GM04503 (cell line): ENCODE measurements around the gene KMT2B.

Experiments
- DNase-seq: peaks from one replicate; pipeline ENCODE4 v3.0.0-alpha.2; 2012; ENCODE audit warnings: low read depth

KMT2B gene

DNA sequence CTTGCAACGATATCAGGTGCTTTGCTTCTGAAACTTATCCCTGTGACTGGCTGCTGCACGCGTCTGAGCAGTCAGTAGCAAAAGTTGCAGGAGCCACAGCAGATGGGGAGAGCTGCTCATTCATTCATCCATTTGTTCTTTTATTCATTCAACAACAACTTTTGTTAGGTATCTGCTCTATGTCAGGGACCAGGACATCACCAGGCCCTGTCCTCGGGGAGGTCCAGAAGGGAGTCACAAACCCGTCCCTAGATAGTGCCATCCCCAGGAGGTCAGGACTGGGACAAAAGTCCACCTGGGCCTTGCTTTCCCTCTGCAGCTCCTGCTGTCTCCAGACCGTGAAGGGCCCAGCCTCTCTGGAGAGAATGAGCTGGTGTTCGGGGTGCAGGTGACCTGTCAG is 60.2 kb downstream of the KMT2B start:
- DNase-seq, result no peak

DNA sequence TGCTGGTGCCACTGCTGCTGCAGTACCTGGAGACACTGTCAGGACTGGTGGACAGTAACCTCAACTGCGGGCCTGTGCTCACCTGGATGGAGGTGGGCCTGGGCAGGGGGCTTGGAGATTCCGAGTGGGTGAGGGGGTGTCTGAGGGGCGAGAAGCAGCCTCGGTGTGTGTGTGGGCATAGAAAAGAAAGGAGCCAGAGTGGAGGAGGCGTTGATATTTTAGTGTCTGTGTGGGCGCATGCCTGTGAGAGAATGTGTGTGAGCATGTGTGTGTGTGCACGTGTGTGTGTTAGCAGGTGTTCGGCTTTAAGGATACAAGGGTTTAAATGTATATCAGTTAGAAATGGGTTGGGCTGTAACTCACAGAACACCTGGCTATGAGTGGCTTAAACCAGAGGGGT is 61.2 kb downstream of the KMT2B start:
- DNase-seq, result no peak

DNA sequence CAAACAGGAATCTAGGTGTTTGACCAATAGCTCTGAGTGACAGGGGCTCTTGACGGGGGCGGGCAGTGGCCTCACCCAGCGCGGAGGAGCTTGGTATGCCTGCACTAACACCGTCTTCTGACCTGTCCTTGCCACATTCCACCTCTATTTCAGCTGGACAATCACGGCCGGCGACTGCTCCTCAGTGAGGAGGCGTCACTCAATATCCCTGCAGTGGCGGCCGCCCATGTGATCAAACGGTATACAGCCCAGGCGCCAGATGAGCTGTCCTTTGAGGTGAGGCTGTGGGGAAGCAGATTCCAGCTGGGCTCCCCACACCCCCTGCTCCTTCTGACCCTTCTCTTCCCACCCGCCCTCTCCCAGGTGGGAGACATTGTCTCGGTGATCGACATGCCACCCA is 62.3 kb downstream of the KMT2B start:
- no peak for DNase-seq

DNA sequence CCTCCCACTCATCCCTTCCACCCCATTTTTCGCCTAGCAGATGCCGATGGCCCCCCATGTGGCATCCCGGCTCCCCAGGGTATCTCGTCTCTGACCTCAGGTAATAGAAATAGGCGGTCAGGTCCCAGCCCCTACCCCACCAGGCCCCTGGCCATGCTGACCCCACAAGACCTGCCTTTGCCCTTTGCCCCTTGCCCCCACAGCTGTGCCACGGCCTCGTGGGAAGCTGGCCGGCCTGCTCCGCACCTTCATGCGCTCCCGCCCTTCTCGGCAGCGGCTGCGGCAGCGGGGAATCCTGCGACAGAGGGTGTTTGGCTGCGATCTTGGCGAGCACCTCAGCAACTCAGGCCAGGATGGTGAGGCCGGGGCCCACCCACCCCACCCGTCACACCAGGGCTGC is 62.9 kb downstream of the KMT2B start:
- no peak for DNase-seq

DNA sequence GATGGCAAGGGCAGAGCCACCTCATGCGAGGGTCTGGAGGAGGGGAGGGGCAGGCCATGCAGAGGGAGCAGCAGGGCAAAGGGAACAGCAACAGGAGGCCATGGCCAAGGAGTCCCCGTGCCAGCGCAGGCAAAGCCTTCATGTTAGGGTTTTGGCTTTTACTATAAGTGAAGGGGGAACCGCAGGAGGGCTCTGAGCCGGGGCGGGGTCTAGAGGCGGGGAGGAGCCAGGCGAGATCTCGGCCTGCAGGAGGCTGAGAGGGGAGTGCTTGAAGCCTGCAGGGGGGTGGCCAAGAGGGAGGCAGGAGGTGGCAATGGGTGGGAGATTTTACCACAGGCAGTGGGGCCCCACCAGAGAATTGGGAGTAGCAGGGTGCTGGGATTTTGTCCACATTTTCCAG is 63.8 kb downstream of the KMT2B start:
- DNase-seq, result no peak

DNA sequence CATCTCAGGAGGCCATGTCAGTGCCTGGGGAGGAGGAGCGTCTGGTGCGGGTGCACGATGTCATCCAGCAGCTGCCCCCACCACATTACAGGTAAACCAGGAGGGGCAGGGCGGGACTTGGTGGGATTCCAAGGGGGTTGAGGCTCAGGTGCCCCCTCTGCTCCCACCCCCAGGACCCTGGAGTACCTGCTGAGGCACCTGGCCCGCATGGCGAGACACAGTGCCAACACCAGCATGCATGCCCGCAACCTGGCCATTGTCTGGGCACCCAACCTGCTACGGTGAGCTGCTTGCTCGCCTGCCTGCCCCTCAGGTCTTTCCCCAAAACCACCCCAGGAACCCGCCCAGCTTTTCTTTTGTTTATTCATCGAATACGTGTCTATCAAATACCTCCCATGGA is 64.8 kb downstream of the KMT2B start:
- DNase-seq, result no peak

DNA sequence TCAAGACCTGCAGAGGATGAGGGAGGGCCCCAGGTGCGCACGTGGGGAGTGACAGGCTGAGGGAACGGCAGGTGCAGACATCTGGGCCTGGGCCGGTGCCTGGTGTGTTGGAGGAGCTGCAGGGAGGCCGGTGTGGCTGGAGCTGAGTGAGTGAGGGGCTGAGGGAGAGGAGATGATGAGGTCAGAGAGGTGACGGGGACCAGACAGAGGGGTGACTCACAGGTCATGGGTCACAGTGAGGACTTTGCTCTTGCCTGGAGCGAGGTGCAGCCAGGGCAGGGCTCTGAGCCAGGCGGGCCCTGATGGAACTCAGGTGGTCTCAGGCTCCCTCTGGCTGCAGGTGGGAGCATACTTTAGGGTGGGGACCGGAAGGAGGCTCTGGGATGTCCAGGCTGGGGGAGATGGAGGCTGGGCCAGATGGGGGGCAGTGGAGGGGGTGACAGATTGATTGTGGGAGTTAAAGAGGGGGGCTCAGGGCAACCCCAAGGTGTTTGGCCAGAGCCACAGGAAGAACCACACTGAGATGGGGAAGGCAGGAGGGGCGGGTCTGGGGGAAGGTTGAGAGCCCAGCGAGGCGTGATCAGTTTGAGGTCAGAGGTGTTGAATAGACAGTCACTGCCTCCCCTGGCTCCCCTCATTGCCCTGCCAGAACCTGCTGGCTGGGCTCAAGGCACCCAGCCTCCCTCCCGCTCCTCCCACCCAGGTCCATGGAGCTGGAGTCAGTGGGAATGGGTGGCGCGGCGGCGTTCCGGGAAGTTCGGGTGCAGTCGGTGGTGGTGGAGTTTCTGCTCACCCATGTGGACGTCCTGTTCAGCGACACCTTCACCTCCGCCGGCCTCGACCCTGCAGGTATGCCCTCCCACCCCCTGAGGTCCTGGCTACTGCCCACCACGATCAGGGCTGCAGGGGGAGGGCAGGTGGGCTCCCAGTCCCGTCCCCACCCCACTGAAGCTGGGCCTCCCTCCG is 65.9 kb downstream of the KMT2B start:
- no peak for DNase-seq

DNA sequence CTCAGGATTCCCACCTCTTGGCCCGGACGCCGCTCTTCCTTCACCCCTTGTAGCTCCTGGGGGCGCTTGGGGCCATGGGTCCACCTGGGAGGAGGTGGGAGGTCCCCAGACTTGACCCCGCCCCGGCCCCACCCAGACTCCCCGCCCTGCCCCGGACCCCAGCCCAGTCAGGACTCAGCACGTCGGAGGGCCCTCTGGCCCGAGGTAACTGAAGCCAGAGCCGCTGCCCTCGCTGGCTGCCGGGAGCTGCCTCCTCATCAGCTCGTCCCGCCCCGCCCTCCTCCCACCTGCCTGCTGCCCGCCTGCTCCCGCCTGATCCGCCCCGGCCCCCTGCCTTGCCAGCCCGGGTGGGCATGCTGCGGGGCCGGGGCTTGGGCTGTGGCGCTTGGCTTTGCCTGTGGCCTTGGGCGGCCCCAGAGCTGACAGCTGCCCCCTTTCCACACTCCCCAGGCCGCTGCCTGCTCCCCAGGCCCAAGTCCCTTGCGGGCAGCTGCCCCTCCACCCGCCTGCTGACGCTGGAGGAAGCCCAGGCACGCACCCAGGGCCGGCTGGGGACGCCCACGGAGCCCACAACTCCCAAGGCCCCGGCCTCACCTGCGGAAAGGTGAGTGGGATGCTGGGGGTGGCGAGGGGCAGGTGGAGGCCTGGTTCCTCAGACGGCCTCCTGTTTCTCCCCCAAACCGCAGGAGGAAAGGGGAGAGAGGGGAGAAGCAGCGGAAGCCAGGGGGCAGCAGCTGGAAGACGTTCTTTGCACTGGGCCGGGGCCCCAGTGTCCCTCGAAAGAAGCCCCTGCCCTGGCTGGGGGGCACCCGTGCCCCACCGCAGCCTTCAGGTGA is 66.9 kb downstream of the KMT2B start:
- no peak for DNase-seq

DNA sequence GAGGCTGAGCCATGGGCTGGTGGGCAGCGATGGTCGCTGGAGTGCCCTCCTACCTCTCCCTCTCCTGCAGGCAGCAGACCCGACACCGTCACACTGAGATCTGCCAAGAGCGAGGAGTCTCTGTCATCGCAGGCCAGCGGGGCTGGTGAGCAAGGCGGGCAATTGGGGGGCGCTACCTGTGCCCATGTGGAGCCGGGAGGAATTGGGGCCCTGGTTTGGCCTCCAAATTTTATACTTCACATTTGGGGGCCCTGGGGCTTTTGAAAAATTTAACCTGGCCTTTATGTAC is 67.5 kb downstream of the KMT2B start:
- DNase-seq, result no peak

DNA sequence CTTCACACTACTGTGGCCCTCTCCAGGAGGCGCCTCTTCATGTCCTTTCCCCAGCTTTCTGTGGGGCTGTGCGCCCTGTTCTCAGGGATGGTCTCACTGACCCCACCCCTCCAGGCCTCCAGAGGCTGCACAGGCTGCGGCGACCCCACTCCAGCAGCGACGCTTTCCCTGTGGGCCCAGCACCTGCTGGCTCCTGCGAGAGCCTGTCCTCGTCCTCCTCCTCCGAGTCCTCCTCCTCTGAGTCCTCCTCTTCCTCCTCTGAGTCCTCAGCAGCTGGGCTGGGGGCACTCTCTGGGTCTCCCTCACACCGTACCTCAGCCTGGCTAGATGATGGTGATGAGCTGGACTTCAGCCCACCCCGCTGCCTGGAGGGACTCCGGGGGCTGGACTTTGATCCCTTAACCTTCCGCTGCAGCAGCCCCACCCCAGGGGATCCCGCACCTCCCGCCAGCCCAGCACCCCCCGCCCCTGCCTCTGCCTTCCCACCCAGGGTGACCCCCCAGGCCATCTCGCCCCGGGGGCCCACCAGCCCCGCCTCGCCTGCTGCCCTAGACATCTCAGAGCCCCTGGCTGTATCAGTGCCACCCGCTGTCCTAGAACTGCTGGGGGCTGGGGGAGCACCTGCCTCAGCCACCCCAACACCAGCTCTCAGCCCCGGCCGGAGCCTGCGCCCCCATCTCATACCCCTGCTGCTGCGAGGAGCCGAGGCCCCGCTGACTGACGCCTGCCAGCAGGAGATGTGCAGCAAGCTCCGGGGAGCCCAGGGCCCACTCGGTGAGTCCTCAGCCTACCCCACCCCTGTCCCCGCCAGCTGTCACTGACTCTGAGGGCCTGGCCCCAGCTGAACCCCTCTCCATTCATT is 68.7 kb downstream of the KMT2B start:
- no peak for DNase-seq

DNA sequence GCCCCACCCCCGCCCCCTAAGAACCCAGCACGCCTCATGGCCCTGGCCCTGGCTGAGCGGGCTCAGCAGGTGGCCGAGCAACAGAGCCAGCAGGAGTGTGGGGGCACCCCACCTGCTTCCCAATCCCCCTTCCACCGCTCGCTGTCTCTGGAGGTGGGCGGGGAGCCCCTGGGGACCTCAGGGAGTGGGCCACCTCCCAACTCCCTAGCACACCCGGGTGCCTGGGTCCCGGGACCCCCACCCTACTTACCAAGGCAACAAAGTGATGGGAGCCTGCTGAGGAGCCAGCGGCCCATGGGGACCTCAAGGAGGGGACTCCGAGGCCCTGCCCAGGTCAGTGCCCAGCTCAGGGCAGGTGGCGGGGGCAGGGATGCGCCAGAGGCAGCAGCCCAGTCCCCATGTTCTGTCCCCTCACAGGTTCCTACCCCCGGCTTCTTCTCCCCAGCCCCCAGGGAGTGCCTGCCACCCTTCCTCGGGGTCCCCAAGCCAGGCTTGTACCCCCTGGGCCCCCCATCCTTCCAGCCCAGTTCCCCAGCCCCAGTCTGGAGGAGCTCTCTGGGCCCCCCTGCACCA is 69.5 kb downstream of the KMT2B start:
- DNase-seq, result no peak
